Measurements from ENCODE around the gene RTN4RL1.

Gene RTN4RL1

DNA sequence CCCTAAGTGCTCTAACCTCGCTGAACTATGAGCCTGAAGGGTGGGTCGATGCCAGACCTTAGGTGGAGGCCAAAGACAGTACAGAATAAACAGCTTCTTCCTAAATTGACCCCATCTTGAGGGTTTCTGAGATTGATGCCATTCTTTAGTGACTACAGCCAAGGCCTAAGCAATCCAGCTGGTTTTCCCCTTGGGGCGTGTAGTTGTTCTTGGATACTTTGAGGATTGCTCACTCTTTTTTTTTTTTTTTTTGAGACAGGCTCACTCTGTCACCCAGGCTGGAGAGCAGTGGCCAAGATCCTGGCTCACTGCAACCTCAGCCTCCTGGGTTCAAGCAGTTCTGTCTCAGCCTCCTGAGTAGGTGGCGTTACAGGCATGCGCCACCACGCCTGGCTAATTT, 18.7 kb upstream of the RTN4RL1 start:
- no peak for DNase-seq

DNA sequence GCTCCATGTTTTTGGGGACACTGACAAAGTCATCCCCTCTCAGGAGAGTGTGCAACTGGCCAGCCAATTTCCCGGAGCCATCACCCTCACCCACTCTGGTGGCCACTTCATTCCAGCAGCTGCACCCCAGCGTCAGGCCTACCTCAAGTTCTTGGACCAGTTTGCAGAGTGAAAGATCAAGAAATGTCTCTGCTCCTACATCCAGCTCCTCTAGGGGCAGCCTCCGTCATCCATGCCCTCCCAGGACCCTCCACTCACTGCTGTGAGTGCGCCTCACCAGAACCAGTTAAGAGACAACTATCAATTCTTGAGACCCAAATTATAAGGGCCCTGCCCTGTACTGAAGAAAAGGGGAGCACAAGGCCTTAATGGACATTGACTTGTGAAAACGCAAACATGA, 17.8 kb upstream of the RTN4RL1 start:
- no peak for DNase-seq

DNA sequence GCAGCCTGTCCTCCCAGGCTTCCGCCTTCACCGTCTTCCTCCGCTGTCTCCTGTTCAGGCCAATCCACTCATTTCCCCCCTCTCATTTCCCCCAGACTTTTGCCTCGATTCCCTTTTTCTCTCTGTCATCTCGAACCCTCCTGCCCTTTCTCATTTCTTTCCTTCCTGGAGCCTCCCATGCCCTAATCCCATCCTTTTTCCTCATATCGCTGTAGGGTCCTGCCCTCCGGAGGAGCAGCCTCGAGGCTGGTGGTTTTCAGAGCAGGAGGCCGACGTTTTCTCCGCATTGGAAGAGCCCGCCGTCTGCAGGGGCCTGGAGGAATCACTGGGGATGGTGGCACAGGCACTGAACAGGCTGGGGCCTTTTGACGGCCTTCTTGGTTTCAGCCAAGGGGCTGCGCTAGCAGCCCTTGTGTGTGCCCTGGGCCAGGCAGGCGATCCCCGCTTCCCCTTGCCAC, 17.3 kb upstream of the RTN4RL1 start:
- no peak for DNase-seq

DNA sequence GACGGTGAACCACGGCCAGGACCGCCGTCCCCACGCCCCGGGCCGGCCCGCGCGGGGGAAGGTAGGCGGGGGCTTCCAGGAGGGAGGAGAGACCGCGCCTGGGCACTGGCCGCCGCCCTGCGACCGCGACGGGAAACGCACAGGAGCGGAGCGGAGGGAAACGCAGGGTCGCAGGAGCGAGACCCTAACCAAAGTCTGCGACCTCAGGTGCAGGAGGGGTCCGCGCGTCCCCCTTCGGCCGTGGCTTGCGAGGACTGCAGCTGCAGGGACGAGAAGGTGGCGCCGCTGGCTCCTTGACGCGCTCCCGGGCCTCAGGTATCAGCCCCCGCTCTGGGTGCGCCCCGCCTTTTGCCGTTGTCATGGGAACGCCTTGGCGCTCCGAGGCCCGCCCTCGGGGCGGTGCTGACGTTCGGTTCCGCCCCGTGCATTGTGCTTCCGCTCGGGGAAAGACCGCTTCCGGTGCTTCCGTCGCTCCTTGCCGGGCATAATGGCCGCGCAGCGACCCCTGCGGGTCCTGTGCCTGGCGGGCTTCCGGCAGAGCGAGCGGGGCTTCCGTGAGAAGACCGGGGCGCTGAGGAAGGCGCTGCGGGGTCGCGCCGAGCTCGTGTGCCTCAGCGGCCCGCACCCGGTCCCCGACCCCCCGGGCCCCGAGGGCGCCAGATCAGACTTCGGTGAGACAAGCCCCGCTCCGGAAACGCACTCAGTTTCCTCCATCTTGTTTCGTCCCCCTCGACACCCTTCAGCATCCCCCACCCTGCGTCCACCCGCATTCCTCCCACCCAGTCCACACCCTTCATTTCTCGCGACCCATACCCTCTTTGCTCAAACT, 16.6 kb upstream of the RTN4RL1 start, which contains the start of gene OVCA2:
Gene OVCA2 (plus strand): TSS at position 462 of the 829 bp plus-strand sequence. CDS start 26 bp downstream, at position 488.
- peak; percentile 98 for DNase-seq

DNA sequence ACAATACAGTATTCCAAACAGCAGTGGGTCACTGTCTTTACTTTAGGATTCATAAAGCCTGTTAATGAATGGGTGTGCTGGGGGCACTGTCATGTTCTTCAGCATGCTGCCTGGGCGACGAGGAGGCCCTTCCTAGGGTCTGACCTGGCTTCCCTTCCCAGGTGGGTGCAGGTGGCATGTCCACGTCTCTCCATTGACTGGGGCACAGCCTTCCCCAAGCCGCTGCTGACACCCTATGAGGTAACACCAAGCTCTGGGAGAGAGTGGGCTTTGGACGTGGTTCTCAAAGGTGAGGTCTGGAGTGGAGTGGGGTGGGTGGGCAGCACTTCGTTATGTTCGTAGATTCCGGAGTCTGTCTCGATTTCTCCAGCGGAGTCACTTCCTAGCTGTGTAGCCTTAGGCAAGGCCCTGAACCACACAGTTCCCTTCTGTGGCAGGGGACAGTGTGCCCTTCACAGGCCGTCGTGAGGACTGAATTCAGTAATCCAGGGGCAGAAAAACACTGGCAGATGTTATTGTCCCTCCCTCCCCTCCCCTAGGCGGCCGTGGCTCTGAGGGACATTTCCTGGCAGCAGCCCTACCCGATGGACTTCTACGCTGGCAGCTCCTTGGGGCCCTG, 15.9 kb upstream of the RTN4RL1 start:
- DNase-seq: no peak

DNA sequence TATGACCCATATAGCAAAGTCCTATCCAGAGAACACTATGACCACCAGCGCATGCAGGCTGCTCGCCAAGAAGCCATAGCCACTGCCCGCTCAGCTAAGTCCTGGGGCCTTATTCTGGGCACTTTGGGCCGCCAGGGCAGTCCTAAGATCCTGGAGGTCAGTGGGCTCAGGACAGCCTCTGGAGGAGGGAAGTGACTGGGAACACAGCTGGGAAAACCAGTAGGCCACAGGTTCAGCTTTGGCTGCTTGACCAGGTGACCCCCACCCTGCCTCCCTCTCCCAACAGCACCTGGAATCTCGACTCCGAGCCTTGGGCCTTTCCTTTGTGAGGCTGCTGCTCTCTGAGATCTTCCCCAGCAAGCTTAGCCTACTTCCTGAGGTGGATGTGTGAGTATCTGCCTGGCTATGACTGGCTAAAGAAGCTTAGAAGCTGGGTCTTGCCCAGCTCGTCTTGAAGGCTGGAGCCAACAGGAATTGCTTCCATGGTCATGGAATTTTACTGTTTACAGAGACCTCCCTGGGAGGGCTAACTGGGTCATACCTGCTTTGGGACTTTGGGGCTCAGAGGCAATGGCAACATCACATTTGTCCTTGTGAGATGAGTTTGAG, 15.2 kb upstream of the RTN4RL1 start:
- no peak for DNase-seq

DNA sequence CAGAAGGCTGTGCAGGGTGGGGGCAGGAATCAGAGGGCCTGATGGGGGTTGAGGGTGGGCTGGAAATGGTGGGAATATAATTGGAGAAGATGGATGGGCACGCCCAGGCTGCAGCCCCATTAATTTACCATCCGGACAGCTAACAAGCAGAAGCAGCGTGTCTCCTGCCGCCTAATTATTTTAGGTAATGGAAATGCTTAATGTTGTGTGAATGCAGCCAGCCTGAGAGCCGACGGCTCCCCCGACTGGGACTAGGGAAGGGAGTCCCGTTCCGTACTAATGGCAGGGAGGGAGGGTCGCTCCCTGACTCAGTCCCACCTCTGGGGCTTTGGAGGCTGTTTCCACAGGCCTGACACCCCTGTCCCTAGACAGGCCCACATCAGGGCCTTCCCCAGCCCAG, 12.0 kb upstream of the RTN4RL1 start:
- DNase-seq: no peak

DNA sequence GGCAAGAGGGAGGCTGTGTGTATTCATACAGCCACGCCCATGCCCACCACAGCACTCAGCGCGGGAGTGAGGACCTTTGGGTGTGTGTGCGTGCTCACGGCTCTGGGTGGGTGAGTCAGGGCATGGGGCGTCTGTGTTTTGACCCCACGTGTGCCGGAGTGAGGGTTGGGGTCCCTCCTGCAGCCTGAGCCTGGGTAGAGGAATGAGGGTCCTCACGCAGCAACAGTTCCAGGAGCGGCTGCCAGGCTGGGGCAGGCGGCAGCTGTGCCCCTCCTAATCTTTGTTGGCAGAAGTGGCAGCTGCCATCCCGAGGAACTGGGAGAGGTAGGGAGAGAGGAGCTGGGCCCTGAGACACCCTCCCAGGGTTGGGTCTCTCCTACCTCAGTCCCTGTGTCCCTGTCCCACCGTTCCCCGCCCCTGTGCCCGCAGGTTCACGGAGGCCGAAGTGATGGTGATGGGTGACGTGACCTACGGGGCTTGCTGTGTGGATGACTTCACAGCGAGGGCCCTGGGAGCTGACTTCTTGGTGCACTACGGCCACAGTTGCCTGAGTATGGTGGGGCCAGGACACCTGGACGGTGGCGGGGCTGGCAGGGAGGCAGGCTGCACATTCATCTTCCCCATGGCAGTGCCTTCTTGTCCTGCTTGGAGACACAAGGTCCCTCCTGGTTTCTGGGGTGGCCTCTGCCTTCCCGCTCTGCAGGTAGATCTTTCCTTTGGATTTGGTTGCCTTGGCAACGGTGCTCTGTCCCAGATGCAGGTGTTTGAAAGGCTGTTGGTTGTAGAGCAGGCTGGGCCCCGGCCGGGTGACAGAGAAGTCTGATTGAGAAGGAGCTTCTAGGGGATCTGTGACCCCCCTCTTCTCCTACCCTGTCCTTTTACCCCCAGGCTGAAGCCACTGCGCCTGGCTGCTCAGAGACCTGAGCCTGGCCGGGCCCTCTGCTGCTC, 10.7 kb upstream of the RTN4RL1 start:
- DNase-seq: no peak

DNA sequence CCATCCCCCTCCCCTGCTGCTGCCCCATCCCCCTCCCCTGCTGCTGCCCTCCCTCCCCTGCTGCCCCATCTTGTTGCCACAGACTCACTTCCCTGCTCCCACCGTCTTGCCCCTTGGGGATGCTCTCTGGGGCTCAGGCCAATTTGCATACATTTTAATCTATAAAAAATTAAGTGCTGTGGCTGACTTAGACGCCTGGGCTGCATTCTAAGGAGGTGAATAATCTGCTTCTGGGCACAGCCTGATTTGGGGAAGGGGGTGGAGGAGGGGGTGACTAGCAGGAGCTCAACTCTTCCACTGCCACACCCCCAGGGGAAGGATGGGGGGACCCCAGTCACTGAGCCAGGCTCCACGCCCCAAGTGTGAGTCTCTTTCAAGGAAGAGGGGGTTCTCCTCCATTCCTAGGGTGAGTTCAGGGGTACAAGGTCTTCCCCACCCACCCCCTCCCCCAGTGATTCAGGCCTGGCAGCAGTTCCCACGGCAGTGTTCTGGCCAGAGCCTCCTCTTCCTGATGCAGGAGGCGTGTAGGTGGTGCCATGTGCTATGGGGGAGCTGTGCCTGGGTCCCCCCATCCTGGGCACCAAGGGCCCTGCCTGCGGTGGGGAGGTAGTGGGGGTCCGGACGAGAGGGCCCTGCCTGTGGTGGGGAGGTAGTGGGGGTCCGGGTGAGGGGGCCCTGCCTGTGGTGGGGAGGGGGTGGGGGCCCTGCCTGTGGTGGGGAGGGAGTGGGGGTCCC, 9.8 kb upstream of the RTN4RL1 start:
- DNase-seq: no peak

DNA sequence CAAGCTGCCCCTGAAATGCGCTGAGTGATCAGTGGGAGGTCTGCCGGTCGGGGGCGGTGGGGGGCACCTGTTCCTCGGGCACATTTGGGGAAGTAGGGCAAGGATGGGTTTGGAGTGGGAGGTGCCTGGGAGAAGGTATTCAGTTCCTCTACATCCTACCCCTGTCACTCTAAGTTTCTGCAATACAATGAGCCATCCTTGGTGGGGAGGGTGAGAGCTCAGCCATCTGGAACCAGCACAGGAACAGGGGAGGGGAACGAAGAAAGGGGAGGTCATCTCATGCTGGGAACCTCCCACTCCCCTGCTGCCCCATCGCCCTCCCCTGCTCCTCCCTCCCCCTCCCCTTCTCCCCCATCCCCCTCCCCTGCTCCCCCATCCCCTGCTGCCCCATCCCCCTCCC, 9.0 kb upstream of the RTN4RL1 start:
- DNase-seq: no peak

DNA sequence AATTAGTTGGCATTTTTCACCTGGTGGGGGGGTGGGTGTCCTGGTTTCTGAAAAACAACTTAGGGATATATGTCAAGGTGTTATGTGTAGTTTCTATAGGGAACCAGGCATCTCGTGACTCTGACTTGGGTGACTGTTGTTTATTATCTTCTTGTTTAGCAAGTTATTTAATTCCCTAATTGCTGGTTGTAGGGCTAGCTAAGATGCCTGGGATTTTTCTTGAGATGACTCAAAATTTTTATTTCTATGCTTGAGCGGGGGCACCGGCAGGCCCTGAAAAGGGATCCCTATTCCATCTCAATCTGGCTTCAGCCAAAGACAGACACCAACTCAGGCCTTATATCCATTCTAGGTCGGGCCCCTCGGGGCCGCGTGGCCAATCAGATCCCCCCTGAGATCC, 8.0 kb upstream of the RTN4RL1 start:
- no peak for DNase-seq

DNA sequence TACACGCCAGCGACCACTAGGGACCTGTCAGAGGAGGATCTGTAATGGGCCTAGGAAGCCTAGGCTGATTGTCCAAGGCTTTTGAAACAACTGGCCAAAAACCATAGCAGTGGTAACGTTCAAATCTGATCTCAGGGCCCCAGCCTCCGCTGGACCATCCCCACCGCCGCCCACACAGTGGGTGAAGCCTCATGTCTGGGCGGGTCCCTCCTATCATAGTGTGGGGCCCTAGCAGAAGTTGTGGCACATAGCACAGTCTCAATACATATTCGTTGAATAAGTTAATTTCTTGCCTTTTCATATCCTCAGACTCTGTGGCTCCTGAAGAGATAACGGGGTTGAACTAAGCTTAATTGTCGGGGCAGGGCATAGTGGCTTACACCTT, 5.6 kb upstream of the RTN4RL1 start:
- peak; percentile 54 for DNase-seq

DNA sequence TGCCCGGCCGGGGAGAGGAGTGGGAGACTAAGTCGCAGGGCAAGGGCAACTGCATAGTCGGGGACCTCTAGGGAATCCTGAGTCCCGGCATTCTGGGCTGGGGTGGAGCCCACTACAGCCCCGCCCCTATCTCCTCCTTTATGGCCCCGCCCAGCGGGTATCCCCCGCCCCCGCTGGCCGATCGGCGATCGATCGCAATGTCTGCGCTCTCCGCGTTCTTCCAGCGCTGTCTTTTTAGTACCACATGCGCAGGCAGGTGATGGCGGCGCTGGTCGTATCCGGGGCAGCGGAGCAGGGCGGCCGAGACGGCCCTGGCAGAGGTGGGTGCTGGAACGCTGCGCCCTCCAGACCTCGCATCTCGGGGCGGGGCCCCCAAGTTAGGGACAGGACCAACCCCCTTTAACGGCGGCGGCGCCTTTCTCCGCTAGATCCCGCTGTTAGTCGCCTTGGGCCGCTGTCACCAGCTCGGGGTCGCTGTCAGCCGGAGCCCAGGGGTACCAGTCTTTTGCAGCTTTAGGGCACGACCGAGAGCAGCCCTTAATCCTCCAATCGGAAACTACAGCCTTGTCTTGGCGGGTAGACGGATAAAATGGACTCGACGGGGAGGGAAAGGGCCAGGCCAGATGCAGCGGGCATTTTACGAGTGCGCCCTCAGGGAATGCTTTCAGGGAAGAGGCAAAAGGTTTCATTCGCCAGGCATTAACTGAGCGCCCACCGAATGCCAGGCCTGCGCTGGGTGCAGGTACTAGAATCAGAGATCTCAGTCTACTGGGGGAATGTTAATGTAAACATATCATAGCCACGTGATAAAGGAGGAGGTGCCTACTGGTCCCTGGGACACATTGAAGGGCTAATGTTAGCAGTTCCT, 5.0 kb upstream of the RTN4RL1 start, which contains the start of gene DPH1:
Gene DPH1 (plus strand): TSS at position 243 of the 868 bp plus-strand sequence. CDS start 17 bp downstream, at position 260.
- peak; percentile 86 for DNase-seq

DNA sequence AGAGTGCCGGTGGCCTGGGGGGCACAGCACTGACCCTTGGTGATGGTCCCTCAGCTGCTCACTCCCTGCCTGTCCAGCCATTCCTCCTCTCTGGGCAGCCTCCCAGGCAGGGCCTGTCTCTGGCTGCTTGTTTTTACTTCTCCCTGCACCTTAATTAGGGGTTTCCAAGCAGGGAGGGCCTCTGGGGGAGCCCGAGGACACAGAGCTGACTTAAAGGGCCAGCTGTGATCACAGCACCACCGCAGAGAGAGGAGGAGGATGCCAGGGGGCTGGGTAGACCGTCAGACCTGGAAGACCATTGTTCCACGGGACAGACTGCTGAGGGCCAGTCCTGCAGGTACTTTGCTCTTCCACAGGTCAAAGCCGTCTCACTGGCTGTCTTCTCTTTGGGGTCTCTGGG, 3.6 kb upstream of the RTN4RL1 start:
- DNase-seq: no peak

DNA sequence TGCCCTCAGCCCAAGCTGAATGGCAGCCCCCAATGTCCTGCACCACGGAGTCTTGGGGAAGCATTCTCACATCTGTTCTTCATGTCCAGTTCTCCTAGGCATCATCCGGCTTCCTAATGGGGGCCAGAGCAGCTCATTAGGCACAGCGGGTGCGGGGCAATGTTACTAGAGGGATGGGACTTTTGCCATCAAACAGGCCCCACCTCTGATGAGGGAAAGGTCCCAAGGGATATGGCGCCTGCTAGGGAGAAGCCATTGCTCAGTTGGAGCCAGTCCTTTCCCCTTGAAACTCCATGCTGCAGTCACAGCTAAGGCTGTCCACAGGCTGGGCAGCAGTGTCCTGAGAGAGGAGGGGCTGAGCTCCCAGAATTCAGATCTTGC, 3.1 kb upstream of the RTN4RL1 start:
- DNase-seq: no peak

DNA sequence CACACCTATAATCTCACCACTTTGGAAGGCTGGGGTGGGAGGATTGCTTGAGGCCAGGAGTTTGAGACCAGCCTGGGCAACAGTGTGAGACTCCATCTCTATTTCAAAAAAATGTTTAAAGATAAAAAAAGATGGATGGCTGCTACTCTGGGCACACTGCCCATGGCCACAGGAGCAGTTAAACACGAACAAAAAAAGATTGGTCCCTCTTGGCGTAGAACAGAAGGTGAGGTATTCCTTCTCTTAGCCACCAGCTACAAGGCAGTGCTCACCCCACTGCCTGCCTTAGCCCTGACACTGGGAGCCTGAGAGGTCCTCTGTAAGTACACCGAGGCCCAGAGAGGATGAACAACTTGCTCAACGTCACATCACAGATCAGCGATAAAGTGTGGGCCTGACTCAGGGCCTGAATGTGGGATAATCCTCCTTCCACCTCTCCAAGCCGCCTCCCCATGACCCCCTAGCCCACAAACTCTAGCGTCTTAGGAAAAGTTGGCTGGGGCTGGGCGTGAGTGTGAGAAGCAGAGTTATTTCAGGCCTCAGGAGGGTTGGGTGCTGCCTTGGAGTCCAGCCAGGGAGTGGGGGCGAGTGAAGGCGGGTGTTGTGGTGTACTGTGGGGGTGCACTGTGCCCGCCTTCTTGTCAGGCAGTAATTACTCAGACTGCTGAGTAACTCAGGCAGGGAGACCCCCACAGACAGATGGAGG, 2.5 kb upstream of the RTN4RL1 start:
- no peak for DNase-seq

DNA sequence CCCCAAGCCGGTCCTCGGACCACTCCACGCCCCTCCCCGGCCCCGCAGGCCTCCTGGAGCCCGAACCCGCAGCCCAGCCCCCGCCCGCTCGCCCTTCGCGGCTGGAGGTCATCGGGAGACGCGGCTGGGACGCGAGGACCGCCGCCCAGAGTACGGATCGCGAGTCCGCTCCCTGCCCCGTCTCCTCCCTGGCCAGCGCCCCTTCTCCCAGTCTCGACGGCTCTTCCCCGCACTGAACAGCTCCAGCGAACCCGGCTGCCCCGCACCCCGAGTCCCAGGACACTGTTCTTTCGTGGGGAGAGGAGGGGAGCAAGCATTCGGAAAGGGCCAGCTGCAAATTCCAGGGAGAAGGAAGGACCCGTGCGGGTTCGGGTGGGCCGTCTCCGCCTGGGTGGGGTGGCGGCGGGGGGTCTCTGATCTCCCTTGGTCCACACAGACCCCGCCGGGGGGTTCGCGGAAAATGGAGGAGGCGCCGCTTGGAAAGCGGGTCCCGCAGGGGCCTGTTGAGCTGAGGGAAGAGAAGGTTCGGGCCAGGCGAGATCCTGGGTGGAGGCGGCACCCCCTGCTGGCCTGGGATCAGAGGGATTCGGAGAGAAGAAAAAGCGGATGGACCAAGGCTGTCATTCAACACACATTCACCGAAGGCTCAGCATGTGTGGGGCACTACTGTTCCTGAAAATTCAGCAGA, 632 bp upstream of the RTN4RL1 start:
- DNase-seq: no peak

DNA sequence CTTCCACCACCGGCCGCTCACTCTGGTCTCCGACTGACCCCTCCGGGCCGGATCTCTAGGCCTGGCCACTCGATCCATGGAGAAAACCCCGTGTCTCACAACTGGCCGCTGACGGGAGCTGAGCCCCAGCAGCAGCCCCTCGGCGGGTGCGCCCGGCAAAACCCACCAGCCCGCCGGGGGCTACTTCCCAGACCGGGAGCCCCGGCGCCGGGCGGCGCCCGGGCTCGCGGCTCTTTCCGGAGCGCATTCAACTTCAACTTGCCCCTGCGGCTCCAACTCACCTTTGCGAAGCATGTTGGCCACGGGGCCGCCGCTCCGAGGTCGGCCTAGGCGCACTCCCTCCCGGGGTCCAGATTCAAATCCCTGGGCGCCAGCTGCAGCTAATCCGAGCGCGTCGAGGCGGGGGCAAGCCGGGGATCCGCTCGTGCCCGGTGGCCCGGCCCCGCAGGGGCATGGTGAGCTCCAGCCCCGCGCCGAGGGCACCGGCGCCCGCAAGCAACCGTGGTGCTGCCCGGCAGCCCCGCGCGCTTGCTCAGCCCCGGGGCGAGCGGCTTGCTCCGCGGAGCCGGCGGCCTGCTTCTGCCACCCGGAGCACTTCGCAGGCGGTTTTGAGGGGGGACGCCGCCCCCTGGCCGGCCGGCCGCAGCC, 438 bp downstream of the RTN4RL1 start:
- no peak for DNase-seq

Measured in activated CD8-positive, alpha-beta memory T cell treated with anti-CD3 and anti-CD28 coated beads, Interleukin-2, amount 50 U/mL, for 4 hours (primary cell).